Naive B cell (primary cell): ENCODE measurements around the gene FOXP4. TPM values are rescaled to one million over a fixed set of nuclear protein-coding genes. Genes with fewer than 3 reads are reported as not detected.
A peak's percentile ranks its signal among the peaks of the same experiment; 100 is the strongest.

Experiments used
- ATAC-seq, 2 donors: fragments of 150-1000 bp; cut with Tn5 transposase; 2 replicates each; pipeline ENCODE4 v1.10.0; 2021; ENCODE audit warnings: low read depth in 2 of 2, mild to moderate bottlenecking in 2 of 2, moderate library complexity in 2 of 2
- DNase-seq: peaks from one replicate; pipeline ENCODE4 v3.0.0; 2022
- H3K27ac Mint-ChIP-seq, 6 donors: one replicate each; pipeline ENCODE4 v1.8.0; 2020 to 2022; ENCODE audit warnings: mild to moderate bottlenecking in 6 of 6, mixed read lengths in 6 of 6, moderate library complexity in 5 of 6, inconsistent platforms in 2 of 6
- H3K27me3 Mint-ChIP-seq, 3 donors: one replicate each; pipeline ENCODE4 v1.8.0; 2021 to 2022; ENCODE audit warnings: mixed read lengths in 3 of 3, mild to moderate bottlenecking in 1 of 3
- H3K36me3 Mint-ChIP-seq, 2 donors: one replicate each; pipeline ENCODE4 v1.8.0; 2020 to 2022; ENCODE audit warnings: mixed read lengths in 2 of 2, inconsistent platforms in 1 of 2, mild to moderate bottlenecking in 1 of 2
- H3K4me1 Mint-ChIP-seq, 3 donors: one replicate each; pipeline ENCODE4 v1.8.0; 2020 to 2022; ENCODE audit warnings: mixed read lengths in 3 of 3, inconsistent platforms in 1 of 3, mild to moderate bottlenecking in 1 of 3, moderate library complexity in 1 of 3
- H3K4me3 Mint-ChIP-seq, 8 donors: one replicate each; pipeline ENCODE4 v1.8.0; 2020 to 2022; ENCODE audit warnings: mild to moderate bottlenecking in 8 of 8, mixed read lengths in 8 of 8, moderate library complexity in 8 of 8, inconsistent platforms in 2 of 8
- H3K9me3 Mint-ChIP-seq, 7 donors: one replicate each; pipeline ENCODE4 v1.8.0; 2020 to 2022; ENCODE audit warnings: mixed read lengths in 7 of 7, mild to moderate bottlenecking in 5 of 7, inconsistent platforms in 2 of 7, moderate library complexity in 1 of 7
- polyA plus RNA-seq, 6 donors: library from polyadenylated mRNA; unstranded; fragments of 300-500 nt; fragmentation: Illumina TruSeq; gene quantifications; one replicate each; pipeline ENCODE4 v1.2.3, GENCODE V29; 2021; ENCODE audit warnings: low read depth in 6 of 6

FOXP4 gene
- polyA plus RNA-seq, 6 donors from 2014 or later: 0.55 to 4.7 (median 2.2) TPM

DNA sequence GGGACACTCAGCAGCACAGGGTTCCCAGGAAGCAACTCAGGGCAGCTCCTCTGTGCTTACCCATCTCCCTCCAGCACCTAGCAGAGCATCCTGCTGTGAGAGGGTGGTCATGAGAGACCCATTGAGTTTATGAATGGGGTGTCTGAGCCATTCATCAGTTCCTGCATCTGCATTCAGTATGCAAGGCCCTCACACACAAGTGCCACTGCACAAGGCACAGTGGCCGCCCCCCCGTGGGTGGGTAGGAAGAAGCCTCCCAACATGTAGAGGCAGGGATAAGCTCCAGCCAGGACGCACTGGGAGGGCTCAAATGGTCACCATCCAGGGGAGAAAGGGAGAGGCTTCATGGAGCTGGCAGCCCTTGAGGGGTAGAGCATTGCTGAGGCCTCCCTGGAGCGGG lies 43.0 kb downstream of the FOXP4 start:
- peaks cover 0 to 2% (median 0%) of the 10 kb centered on the region in 7 donors for H3K9me3 Mint-ChIP-seq
- ATAC-seq: no peak
- no peak overlapping the region for H3K4me3 Mint-ChIP-seq
- no peak for DNase-seq
- H3K27me3 Mint-ChIP-seq: no peaks in the 10 kb centered on the region
- H3K36me3 Mint-ChIP-seq: peaks cover 0 to 9% of the 10 kb centered on the region in 2 donors
- H3K27ac Mint-ChIP-seq: peak overlapping the region in 2 of 6 donors; percentile 34 to 72
- H3K4me1 Mint-ChIP-seq: peaks cover 5 to 19% (median 9%) of the 10 kb centered on the region in 3 donors

DNA sequence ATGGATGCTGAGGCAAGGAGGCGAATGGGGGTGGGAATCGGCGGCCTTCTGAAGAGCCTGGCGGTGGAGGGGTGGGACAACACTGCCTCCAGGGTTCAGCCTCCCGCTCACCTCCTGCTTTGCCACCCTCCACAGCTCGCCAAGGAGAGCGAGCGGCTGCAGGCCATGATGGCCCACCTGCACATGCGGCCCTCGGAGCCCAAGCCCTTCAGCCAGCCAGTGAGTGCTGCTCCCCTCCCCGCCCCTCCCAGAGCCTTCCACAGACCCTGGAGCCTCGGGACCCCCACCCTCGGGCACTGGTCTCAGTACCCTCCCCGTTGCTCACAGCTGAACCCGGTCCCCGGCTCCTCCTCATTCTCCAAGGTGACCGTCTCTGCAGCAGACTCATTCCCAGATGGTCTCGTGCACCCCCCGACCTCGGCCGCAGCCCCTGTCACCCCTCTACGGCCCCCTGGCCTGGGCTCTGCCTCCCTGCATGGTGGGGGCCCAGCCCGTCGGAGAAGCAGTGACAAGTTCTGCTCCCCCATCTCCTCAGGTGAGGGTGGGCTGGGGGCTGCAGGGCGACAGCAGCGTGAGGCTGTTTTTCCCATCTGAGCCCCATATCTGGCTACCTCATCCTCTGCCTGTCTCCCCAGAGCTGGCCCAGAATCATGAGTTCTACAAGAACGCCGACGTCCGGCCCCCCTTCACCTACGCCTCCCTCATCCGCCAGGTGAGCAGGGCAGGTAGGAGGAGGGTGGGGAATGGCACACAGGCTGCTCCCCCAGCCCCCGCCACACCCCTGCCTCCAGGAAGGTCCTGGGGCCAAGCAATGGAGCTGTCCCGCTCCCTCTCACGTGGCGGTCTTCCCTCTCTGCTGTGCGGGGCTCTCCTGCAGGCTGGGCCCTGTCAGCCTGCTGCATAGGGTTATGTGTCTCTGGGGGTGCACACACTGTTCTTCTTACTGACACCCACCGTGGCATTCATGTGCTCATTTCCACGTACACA lies 43.7 kb downstream of the FOXP4 start:
- no peak for DNase-seq
- H3K4me3 Mint-ChIP-seq: no peak overlapping the region
- peaks cover 0 to 9% of the 10 kb centered on the region in 2 donors for H3K36me3 Mint-ChIP-seq
- H3K9me3 Mint-ChIP-seq: peaks cover 0 to 2% (median 0%) of the 10 kb centered on the region in 7 donors
- no peak overlapping the region for H3K27ac Mint-ChIP-seq
- H3K4me1 Mint-ChIP-seq: peaks cover 5 to 19% (median 9%) of the 10 kb centered on the region in 3 donors
- no peak for ATAC-seq
- no peaks in the 10 kb centered on the region for H3K27me3 Mint-ChIP-seq

DNA sequence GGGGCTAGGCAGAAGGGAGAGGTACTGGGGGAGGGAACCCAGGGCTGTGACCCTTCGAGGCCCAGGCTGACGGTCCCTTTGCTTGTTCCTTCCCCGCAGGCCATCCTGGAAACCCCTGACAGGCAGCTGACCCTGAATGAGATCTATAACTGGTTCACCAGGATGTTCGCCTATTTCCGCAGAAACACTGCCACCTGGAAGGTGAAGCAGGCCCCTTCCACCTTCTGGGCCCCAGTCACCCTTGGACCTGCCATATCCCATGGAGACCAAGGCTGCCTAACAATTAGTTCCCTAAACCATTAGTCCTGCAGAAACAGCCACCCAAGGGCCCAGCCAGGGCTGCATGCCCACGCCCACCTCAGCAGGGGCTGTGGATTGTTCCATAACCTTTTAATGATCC lies 44.9 kb downstream of the FOXP4 start:
- Mint-ChIP-seq H3K36me3 (peaks cover 0 to 9% of the 10 kb centered on the region in 2 donors), H3K9me3 (no peaks in the 10 kb centered on the region), H3K27ac (peak overlapping the region in 1 of 6 donors; percentile 67), H3K4me3 (no peak overlapping the region), H3K27me3 (no peaks in the 10 kb centered on the region), H3K4me1 (peaks cover 0 to 12% (median 9%) of the 10 kb centered on the region in 3 donors)
- ATAC-seq (no peak), DNase-seq (no peak)

DNA sequence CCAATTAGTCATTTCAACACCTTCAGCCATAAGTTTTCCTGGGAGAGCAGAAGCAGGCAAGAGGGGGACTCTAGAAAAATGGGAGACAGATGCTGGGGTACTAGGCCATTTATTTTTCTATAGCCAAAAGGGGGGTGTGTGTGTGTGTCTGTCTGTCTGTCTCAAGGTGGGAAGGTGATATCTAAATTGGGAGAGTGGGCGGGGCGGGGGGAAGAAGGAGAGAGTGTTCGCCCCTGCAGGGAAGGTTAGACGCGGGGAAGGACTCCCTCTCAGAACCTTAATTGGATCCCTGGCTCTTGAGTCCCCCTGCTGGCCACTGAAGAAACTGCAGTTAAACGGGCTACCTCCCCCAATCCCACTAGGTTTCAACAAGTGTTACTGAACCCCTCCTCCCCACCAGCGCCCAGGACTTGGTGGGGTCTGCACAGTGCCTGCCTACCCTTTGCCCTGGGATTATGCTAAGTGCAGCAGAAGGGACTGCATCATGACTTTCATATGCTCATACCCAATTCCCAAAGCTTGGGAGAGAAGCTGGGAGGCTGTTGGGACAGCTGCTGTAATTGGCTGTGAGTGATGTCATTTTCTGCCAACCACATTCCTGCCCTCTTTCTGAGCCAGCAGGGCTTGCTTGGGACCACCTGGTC lies 45.8 kb downstream of the FOXP4 start:
- H3K4me1 Mint-ChIP-seq: peaks cover 0 to 9% (median 8%) of the 10 kb centered on the region in 3 donors
- peak overlapping the region in 1 of 6 donors; percentile 20 for H3K27ac Mint-ChIP-seq
- DNase-seq (peak; percentile 71), ATAC-seq (peak; percentile 76 to 88)
- peaks cover 0 to 9% of the 10 kb centered on the region in 2 donors for H3K36me3 Mint-ChIP-seq
- H3K9me3 Mint-ChIP-seq: no peaks in the 10 kb centered on the region
- no peak overlapping the region for H3K4me3 Mint-ChIP-seq
- H3K27me3 Mint-ChIP-seq: no peaks in the 10 kb centered on the region

- DNase-seq (no peak), ATAC-seq (no peak)
- peak overlapping the region in 2 of 6 donors; percentile 3 to 56 for H3K27ac Mint-ChIP-seq
- H3K9me3 Mint-ChIP-seq: no peaks in the 10 kb centered on the region
- peaks cover 0 to 8% (median 7%) of the 10 kb centered on the region in 3 donors for H3K4me1 Mint-ChIP-seq
- no peak overlapping the region for H3K4me3 Mint-ChIP-seq
- no peaks in the 10 kb centered on the region for H3K27me3 Mint-ChIP-seq
- H3K36me3 Mint-ChIP-seq: peaks cover 0 to 9% of the 10 kb centered on the region in 2 donors
These were observed 47.2 kb downstream of the FOXP4 start for GRCh38 chr6:41593406-41593805.

DNA sequence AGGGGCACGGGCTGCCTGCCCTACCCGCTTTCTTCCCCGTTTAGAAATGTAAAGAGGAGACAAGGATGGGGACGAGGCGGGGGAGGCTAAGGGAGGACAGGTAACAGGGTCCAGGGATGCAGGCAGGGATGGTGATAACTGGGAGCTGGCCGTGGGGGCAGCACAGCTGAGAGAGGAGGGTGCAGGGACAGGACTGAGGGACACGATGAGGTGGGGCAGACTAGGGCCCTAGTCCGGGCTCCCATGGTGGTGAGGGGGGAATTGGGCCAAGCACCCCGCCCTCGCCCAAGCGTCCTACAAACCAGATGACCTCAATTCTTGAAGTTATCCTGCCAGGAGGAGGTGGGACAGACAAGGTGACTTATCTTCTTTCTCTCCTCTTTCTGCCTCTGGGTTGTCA lies 47.7 kb downstream of the FOXP4 start:
- no peaks in the 10 kb centered on the region for H3K27me3 Mint-ChIP-seq
- H3K27ac Mint-ChIP-seq: peak overlapping the region in 1 of 6 donors; percentile 56
- no peak overlapping the region for H3K4me3 Mint-ChIP-seq
- peaks cover 0 to 8% (median 7%) of the 10 kb centered on the region in 3 donors for H3K4me1 Mint-ChIP-seq
- ATAC-seq (no peak), DNase-seq (no peak)
- H3K36me3 Mint-ChIP-seq: peaks cover 0 to 9% of the 10 kb centered on the region in 2 donors
- H3K9me3 Mint-ChIP-seq: no peaks in the 10 kb centered on the region

- no peak overlapping the region for H3K27ac Mint-ChIP-seq
- H3K4me3 Mint-ChIP-seq: no peak overlapping the region
- H3K36me3 Mint-ChIP-seq: peaks cover 0 to 9% of the 10 kb centered on the region in 2 donors
- peaks cover 0 to 8% (median 7%) of the 10 kb centered on the region in 3 donors for H3K4me1 Mint-ChIP-seq
- no peaks in the 10 kb centered on the region for H3K27me3 Mint-ChIP-seq
- no peak for DNase-seq
- ATAC-seq: no peak
- H3K9me3 Mint-ChIP-seq: no peaks in the 10 kb centered on the region
These were observed 48.1 kb downstream of the FOXP4 start for GRCh38 chr6:41594326-41594725.

GRCh38 chr6:41594766-41595165 lies 48.6 kb downstream of the FOXP4 start:
- H3K4me1 Mint-ChIP-seq: peaks cover 0 to 8% (median 7%) of the 10 kb centered on the region in 3 donors
- peaks cover 0 to 9% of the 10 kb centered on the region in 2 donors for H3K36me3 Mint-ChIP-seq
- DNase-seq: no peak
- H3K4me3 Mint-ChIP-seq: no peak overlapping the region
- no peaks in the 10 kb centered on the region for H3K9me3 Mint-ChIP-seq
- no peak overlapping the region for H3K27ac Mint-ChIP-seq
- no peak for ATAC-seq
- no peaks in the 10 kb centered on the region for H3K27me3 Mint-ChIP-seq

DNA sequence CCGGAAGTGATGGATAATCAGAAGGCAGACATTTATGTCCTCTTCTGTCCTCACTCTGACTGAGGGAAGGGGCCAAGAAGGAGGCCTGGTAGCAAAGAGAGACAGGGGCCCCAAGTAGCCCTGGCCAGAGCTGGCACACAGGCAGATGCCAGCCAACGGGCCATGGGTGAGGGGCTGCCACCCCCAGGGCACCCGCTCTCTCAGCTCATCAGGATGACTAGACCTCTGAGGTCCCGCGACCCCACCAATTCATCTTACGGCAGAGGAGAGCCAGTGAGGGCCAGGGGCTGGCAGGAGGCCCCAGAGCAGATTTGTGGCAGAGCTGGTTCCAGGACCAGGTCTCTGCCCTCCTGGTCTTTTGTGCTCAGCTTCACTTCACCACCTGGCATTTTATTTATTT lies 49.0 kb downstream of the FOXP4 start:
- peak overlapping the region in 1 of 6 donors; percentile 49 for H3K27ac Mint-ChIP-seq
- H3K36me3 Mint-ChIP-seq: peaks cover 0 to 7% of the 10 kb centered on the region in 2 donors
- no peaks in the 10 kb centered on the region for H3K27me3 Mint-ChIP-seq
- ATAC-seq (no peak), DNase-seq (no peak)
- no peaks in the 10 kb centered on the region for H3K9me3 Mint-ChIP-seq
- no peak overlapping the region for H3K4me3 Mint-ChIP-seq
- H3K4me1 Mint-ChIP-seq: peaks cover 0 to 8% (median 7%) of the 10 kb centered on the region in 3 donors

DNA sequence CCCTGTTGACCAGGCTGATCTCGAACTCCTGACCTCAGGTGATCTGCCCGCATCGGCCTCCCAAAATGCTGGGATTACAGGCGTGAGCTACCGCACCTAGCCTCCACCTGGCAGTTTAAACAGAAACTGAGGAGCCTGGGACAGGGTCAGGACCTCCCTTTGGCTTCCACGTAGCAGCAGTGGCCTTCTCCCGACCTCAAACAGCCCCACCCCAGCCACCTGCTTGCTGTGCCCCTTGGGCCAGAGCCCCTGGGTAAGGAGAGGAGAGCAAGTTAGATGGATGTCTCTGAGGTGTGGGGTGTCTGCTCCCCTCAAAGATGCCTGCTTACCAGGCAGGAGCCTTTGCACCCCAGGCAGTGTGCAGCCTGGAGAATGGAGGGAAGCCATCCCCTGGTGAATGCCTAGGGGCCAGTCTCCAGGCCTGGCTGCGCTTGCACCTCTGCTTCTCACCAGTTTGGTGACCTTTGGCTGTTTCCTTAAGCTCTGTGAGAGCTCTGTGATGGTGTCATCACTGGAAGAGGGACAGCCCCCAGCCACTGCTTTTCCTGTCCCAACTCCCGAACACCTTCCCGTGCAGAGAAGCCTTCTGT lies 50.0 kb downstream of the FOXP4 start:
- Mint-ChIP-seq H3K27me3 (no peaks in the 10 kb centered on the region), H3K4me3 (no peak overlapping the region), H3K4me1 (peaks cover 0 to 8% (median 7%) of the 10 kb centered on the region in 3 donors), H3K9me3 (no peaks in the 10 kb centered on the region), H3K27ac (peak overlapping the region in 1 of 6 donors; percentile 24), H3K36me3 (no peaks in the 10 kb centered on the region)
- DNase-seq (no peak), ATAC-seq (no peak)

GRCh38 chr6:41596807-41597206 lies 50.6 kb downstream of the FOXP4 start:
- Mint-ChIP-seq H3K9me3 (no peaks in the 10 kb centered on the region), H3K4me1 (peaks cover 0 to 4% (median 3%) of the 10 kb centered on the region in 3 donors), H3K36me3 (no peaks in the 10 kb centered on the region), H3K27me3 (no peaks in the 10 kb centered on the region), H3K27ac (peak overlapping the region in 2 of 6 donors; percentile 24 to 82), H3K4me3 (no peak overlapping the region)
- no peak for DNase-seq
- no peak for ATAC-seq

DNA sequence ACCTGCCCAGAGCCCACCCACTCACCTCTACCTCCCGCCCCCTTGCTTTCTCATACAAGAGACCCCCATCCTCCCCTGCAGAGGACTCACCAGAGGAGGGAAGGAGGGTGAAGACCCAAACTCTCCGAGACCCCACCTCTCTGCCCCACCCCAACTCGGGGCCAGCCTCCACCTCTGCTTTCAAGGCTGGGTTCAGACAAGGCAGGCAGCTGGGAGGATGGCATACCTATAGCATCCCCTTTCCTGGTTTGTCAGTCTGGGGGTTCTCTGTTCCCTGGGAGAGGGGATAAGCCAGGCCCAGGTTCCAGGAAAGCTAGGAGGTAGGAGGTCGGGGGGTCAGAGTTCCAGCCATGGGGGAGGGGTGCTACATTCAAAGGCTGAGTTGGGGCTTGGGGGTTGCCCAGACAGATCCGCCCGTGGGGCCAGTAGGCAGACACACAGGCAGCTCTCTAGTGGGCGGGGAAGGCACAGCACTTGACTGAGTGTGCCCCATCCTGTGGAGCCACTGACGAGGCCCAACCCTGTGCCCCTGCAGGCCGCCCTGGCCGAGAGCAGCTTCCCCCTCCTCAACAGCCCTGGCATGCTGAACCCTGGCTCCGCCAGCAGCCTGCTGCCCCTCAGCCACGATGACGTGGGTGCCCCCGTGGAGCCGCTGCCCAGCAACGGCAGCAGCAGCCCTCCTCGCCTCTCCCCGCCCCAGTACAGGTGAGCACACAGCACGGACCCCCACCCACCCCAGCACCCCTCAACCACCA lies 51.2 kb downstream of the FOXP4 start:
- no peaks in the 10 kb centered on the region for H3K9me3 Mint-ChIP-seq
- H3K27me3 Mint-ChIP-seq: no peaks in the 10 kb centered on the region
- H3K4me3 Mint-ChIP-seq: no peak overlapping the region
- no peaks in the 10 kb centered on the region for H3K36me3 Mint-ChIP-seq
- peak overlapping the region in 1 of 6 donors; percentile 24 for H3K27ac Mint-ChIP-seq
- DNase-seq: no peak
- peaks cover 0 to 3% (median 0%) of the 10 kb centered on the region in 3 donors for H3K4me1 Mint-ChIP-seq
- ATAC-seq: no peak

DNA sequence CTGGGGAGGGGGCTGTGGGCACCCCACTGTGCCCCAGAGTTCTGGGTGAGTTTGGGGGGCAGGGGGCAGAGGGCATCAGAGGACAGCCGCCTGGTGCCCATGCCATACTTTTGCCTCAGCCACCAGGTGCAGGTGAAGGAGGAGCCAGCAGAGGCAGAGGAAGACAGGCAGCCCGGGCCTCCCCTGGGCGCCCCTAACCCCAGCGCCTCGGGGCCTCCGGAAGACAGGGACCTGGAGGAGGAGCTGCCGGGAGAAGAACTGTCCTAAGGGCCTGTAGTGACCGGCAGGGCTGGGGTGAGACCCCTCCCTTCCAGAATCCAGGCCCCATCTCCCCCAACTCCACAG lies 52.5 kb downstream of the FOXP4 start:
- Mint-ChIP-seq H3K27me3 (no peaks in the 10 kb centered on the region), H3K4me3 (no peak overlapping the region), H3K9me3 (no peaks in the 10 kb centered on the region), H3K4me1 (peaks cover 6 to 13% (median 7%) of the 10 kb centered on the region in 3 donors), H3K27ac (no peak overlapping the region), H3K36me3 (no peaks in the 10 kb centered on the region)
- ATAC-seq (no peak), DNase-seq (no peak)
